H9 (cell line): ENCODE measurements around the gene MX1. TPM values are rescaled to one million over a fixed set of nuclear protein-coding genes. Genes with fewer than 3 reads are reported as not detected.
A peak's percentile ranks its signal among the peaks of the same experiment; 100 is the strongest.

Source experiments
- DNase-seq: peaks from one replicate; pipeline ENCODE4 v3.0.0-alpha.2; 2017
- H2AFZ ChIP-seq: one replicate; pipeline ENCODE4 v1.6.1; 2013; ENCODE audit warnings: mild to moderate bottlenecking, low read length, control low read depth, moderate library complexity
- H2AK5ac ChIP-seq: 2 replicates; pipeline ENCODE4 v1.6.1; 2013; ENCODE audit warnings: low read length, control low read depth, mixed read lengths; ENCODE audit not compliant: insufficient read length
- H2BK120ac ChIP-seq: one replicate; pipeline ENCODE4 v1.6.1; 2013; ENCODE audit warnings: low read depth, mild to moderate bottlenecking, low read length, control low read depth, inconsistent platforms; ENCODE audit not compliant: poor library complexity, severe bottlenecking
- H2BK12ac ChIP-seq: 2 replicates; pipeline ENCODE4 v1.6.1; 2013; ENCODE audit warnings: low read length, control low read depth, mixed read lengths, low read depth; ENCODE audit not compliant: insufficient read length
- H2BK15ac ChIP-seq: 2 replicates; pipeline ENCODE4 v1.6.1; 2013; ENCODE audit warnings: low read depth, low read length, control low read depth
- H2BK20ac ChIP-seq: one replicate; pipeline ENCODE4 v1.6.1; 2013; ENCODE audit warnings: low read depth, mild to moderate bottlenecking, low read length, control low read depth, inconsistent platforms; ENCODE audit not compliant: poor library complexity, severe bottlenecking
- H2BK5ac ChIP-seq: 2 replicates; pipeline ENCODE4 v1.6.1; 2013; ENCODE audit warnings: low read length, control low read depth, mixed read lengths; ENCODE audit not compliant: insufficient read length
- H3K14ac ChIP-seq: 2 replicates; pipeline ENCODE4 v1.6.1; 2013; ENCODE audit warnings: low read length, control low read depth; ENCODE audit not compliant: insufficient read depth
- H3K18ac ChIP-seq: 2 replicates; pipeline ENCODE4 v1.6.1; 2013; ENCODE audit warnings: low read depth, mild to moderate bottlenecking, mixed read lengths, low read length, control low read depth; ENCODE audit not compliant: insufficient read length
- H3K23ac ChIP-seq: 2 replicates; pipeline ENCODE4 v1.6.1; 2013; ENCODE audit warnings: low read length, control low read depth, mixed read lengths, low read depth; ENCODE audit not compliant: insufficient read length
- H3K23me2 ChIP-seq: 2 replicates; pipeline ENCODE4 v1.6.1; 2013; ENCODE audit warnings: low read depth, mild to moderate bottlenecking, mixed read lengths, low read length, control low read depth; ENCODE audit not compliant: insufficient read length, poor library complexity, severe bottlenecking
- H3K27ac ChIP-seq: 2 replicates; pipeline ENCODE4 v1.5.1; 2013; ENCODE audit warnings: low read length, control low read depth, mixed read lengths, low read depth; ENCODE audit not compliant: insufficient read length
- H3K27me3 ChIP-seq: 2 replicates; pipeline ENCODE4 v1.6.1; 2013; ENCODE audit warnings: low read length, control low read depth, inconsistent platforms; ENCODE audit not compliant: insufficient read depth
- H3K4ac ChIP-seq: 2 replicates; pipeline ENCODE4 v1.6.1; 2013; ENCODE audit warnings: low read depth, mild to moderate bottlenecking, control low read depth, inconsistent platforms, low read length, moderate library complexity
- H3K4me1 ChIP-seq: 2 replicates; pipeline ENCODE4 v1.6.1; 2013; ENCODE audit warnings: low read length, control low read depth, inconsistent platforms; ENCODE audit not compliant: insufficient read depth
- H3K4me2 ChIP-seq: 2 replicates; pipeline ENCODE4 v1.6.1; 2013; ENCODE audit warnings: low read length, control low read depth, mixed read lengths; ENCODE audit not compliant: insufficient read length, insufficient read depth
- H3K56ac ChIP-seq: 2 replicates; pipeline ENCODE4 v1.6.1; 2013; ENCODE audit warnings: low read depth, mild to moderate bottlenecking, mixed read lengths, low read length, control low read depth; ENCODE audit not compliant: insufficient read length
- H3K79me1 ChIP-seq: 2 replicates; pipeline ENCODE4 v1.6.1; 2013; ENCODE audit warnings: low read depth, mild to moderate bottlenecking, moderate library complexity, low read length, control low read depth, inconsistent platforms; ENCODE audit not compliant: insufficient read depth, poor library complexity, severe bottlenecking
- H3K79me2 ChIP-seq: 2 replicates; pipeline ENCODE4 v1.6.1; 2013; ENCODE audit warnings: low read length, control low read depth, inconsistent platforms; ENCODE audit not compliant: insufficient read depth
- H3K9ac ChIP-seq: 2 replicates; pipeline ENCODE4 v1.6.1; 2013; ENCODE audit warnings: low read length, control low read depth, mixed read lengths; ENCODE audit not compliant: insufficient read length; ENCODE audit errors: extremely low read depth
- H3K9me3 ChIP-seq: one replicate; pipeline ENCODE4 v1.6.1; 2013; ENCODE audit warnings: low read depth, low read length, inconsistent platforms; ENCODE audit not compliant: control insufficient read depth
- H3T11ph ChIP-seq: one replicate; pipeline ENCODE4 v1.6.1; 2013; ENCODE audit warnings: mild to moderate bottlenecking, low read length, control low read depth, inconsistent platforms
- H4K20me1 ChIP-seq: one replicate; pipeline ENCODE4 v1.6.1; 2013; ENCODE audit not compliant: control insufficient read depth, insufficient read length, insufficient read depth
- H4K5ac ChIP-seq: 2 replicates; pipeline ENCODE4 v1.6.1; 2013; ENCODE audit warnings: low read depth, mild to moderate bottlenecking, mixed read lengths, low read length, control low read depth; ENCODE audit not compliant: insufficient read length
- H4K8ac ChIP-seq: replicated peaks from 2 replicates; pipeline ENCODE4 v1.6.1; 2013; ENCODE audit warnings: low read length, control low read depth, mixed read lengths, low read depth; ENCODE audit not compliant: insufficient read length
- H4K91ac ChIP-seq: 2 replicates; pipeline ENCODE4 v1.6.1; 2013; ENCODE audit warnings: low read depth, mild to moderate bottlenecking, moderate library complexity, mixed read lengths, low read length, control low read depth; ENCODE audit not compliant: insufficient read length
- H3K27ac Mint-ChIP-seq, 3 experiments: 2 replicates in 2 of 3; 3 replicates in 1 of 3; pipeline ENCODE4 v1.8.0; 2020 to 2021; ENCODE audit warnings: mixed read lengths in 3 of 3, mild to moderate bottlenecking in 1 of 3, moderate library complexity in 1 of 3
- H3K27me3 Mint-ChIP-seq: 2 replicates; pipeline ENCODE4 v1.8.0; 2021; ENCODE audit warnings: low read depth, mild to moderate bottlenecking, moderate library complexity, mixed read lengths
- H3K36me3 Mint-ChIP-seq, 3 experiments: 2 replicates in 2 of 3; 3 replicates in 1 of 3; pipeline ENCODE4 v1.8.0; 2020 to 2021; ENCODE audit warnings: low read depth in 3 of 3, mixed read lengths in 3 of 3; ENCODE audit not compliant: insufficient read depth in 1 of 3
- H3K4me1 Mint-ChIP-seq, 2 experiments: 2 replicates each; pipeline ENCODE4 v1.8.0; 2020; ENCODE audit warnings: mixed read lengths in 2 of 2
- H3K4me3 Mint-ChIP-seq, 2 experiments: 2 replicates in 1 of 2; 3 replicates in 1 of 2; pipeline ENCODE4 v1.8.0; 2020 to 2021; ENCODE audit warnings: mild to moderate bottlenecking in 2 of 2, mixed read lengths in 2 of 2, moderate library complexity in 1 of 2
- H3K9me3 Mint-ChIP-seq, 2 experiments: 2 replicates in 1 of 2; 3 replicates in 1 of 2; pipeline ENCODE4 v1.8.0; 2020; ENCODE audit warnings: mild to moderate bottlenecking in 2 of 2, mixed read lengths in 2 of 2, moderate library complexity in 1 of 2
- WGBS: extraction: QIAGEN DNeasy Blood & Tissue Kit; methylation state at CpG from one replicate; pipeline ENCODE4 v1.1.7; 2013; ENCODE audit warnings: missing lambda C conversion rate, low lambda C conversion rate, mixed read lengths; ENCODE audit not compliant: insufficient read length; ENCODE audit errors: extremely low coverage; 5-methylcytosine and 5-hydroxymethylcytosine counted together
- total RNA-seq: library from RNA; stranded (reverse); gene quantifications from 2 replicates; pipeline ENCODE4 v1.2.1, GENCODE V29; 2021
- TF ChIP-seq, protein P1 (sequence below): fragments of 200-600 bp; sonication (generic); conservative IDR thresholded peaks from 3 replicates; pipeline ENCODE4 v1.8.0; 2021; ENCODE audit warnings: antibody characterized with exemption, mild to moderate bottlenecking

MX1 gene
- total RNA-seq, 1 experiment from 2014 or later = 6.3 TPM

DNA sequence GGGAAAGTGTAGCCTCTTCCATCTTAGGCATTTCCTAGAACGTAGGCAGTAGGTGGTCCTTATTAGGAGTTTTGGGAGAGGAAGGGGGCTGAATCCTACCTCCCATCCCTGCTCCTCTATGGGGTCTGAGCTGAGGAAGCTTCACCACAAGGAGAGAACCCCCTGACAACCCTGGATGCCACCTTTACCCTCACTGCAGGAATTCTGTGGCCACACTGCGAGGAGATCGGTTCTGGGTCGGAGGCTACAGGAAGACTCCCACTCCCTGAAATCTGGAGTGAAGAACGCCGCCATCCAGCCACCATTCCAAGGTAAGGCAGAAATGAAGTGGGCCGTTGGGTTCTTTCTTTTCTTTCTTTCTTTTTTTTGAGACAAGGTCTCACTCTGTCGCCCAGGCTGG, 1.5 kb downstream of the MX1 start:
- H3K27me3 ChIP-seq = peaks cover 2% of the 10 kb centered on the region; the same call in 1 of the 2 replicates
- no peak overlapping the region for H3K27ac Mint-ChIP-seq
- DNase-seq = peak; percentile 19

More for the DNA sequence above, 1.5 kb downstream of the MX1 start:
- Histone ChIP-seq H2AK5ac (no peak overlapping the region), H3K14ac (no peak overlapping the region), H3K56ac (no peak overlapping the region), H3K18ac (no peak overlapping the region), H4K8ac (no peak overlapping the region), H3K79me1 (no peaks in the 10 kb centered on the region), H2AFZ (no peak overlapping the region), H3K9me3 (no peaks in the 10 kb centered on the region), H4K5ac (no peak overlapping the region), H2BK15ac (no peak overlapping the region), H3K23me2 (peaks cover 7% of the 10 kb centered on the region), H3K27ac (no peak overlapping the region), H4K20me1 (no peaks in the 10 kb centered on the region), H4K91ac (no peak overlapping the region), H2BK20ac (no peak overlapping the region), H3K9ac (no peak overlapping the region), H2BK5ac (no peak overlapping the region), H3K79me2 (no peaks in the 10 kb centered on the region), H2BK120ac (no peak overlapping the region), H2BK12ac (no peak overlapping the region), H3K4me1 (no peaks in the 10 kb centered on the region; the same call in 1 of the 2 replicates), H3T11ph (no peak overlapping the region), H3K4me2 (no peak overlapping the region), H3K4ac (no peak overlapping the region), H3K23ac (no peak overlapping the region)
- no CpG with 5 or more reads among the region's 8 CpGs for WGBS
- Mint-ChIP-seq H3K36me3 (no peaks in the 10 kb centered on the region; a peak in 1 of 7 replicates), H3K27me3 (peaks cover 44% of the 10 kb centered on the region), H3K4me1 (peaks cover 17 to 18% of the 10 kb centered on the region in 2 experiments), H3K4me3 (no peak overlapping the region), H3K9me3 (peaks cover 0 to 2% of the 10 kb centered on the region in 2 experiments; a peak in 2 of 5 replicates)
- TF ChIP-seq, protein P1, sequence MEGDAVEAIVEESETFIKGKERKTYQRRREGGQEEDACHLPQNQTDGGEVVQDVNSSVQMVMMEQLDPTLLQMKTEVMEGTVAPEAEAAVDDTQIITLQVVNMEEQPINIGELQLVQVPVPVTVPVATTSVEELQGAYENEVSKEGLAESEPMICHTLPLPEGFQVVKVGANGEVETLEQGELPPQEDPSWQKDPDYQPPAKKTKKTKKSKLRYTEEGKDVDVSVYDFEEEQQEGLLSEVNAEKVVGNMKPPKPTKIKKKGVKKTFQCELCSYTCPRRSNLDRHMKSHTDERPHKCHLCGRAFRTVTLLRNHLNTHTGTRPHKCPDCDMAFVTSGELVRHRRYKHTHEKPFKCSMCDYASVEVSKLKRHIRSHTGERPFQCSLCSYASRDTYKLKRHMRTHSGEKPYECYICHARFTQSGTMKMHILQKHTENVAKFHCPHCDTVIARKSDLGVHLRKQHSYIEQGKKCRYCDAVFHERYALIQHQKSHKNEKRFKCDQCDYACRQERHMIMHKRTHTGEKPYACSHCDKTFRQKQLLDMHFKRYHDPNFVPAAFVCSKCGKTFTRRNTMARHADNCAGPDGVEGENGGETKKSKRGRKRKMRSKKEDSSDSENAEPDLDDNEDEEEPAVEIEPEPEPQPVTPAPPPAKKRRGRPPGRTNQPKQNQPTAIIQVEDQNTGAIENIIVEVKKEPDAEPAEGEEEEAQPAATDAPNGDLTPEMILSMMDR = no peak
